Stimulated activated CD4-positive, alpha-beta T cell treated with anti-CD3 and anti-CD28 coated beads, Interleukin-15, amount 100 ng/mL, for 48 hours (primary cell): Measurements from ENCODE around the gene TGM5.
"Not testable (repeated sequence)": the region's sequence is repeated elsewhere in the genome, so short reads cannot be mapped to it uniquely, and the experiment has no call there.

ENCODE experiments used
- DNase-seq, 2 donors: peaks; one replicate each; pipeline ENCODE4 v3.0.0-alpha.2; 2020; ENCODE audit warnings: low read depth in 2 of 2

The TGM5 gene

GRCh38 chr15:43215961-43216360 lies 50.8 kb downstream of the TGM5 start:
- no peak for DNase-seq

GRCh38 chr15:43214592-43215295 lies 52.0 kb downstream of the TGM5 start:
- DNase-seq, result no peak

DNA sequence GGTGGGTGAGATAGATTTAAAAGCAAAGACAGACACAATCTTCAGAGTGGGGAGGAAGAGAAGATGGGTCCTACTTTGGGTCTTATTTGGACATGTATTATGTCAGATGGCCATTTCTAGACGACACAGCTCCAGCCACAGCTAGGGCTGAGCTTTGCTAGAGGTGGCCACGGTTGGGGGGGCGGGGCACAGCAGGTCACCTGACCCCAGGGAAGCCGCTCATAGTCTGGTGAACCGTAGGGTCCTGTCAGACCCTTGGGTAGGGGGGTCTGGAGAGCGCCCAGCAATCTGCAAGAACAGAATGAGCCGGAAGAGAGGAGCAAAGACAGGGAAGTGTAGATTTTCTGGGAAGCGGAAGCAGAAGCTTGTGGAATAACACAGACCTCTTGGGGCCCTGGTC lies 52.6 kb downstream of the TGM5 start:
- DNase-seq, result no peak

DNA sequence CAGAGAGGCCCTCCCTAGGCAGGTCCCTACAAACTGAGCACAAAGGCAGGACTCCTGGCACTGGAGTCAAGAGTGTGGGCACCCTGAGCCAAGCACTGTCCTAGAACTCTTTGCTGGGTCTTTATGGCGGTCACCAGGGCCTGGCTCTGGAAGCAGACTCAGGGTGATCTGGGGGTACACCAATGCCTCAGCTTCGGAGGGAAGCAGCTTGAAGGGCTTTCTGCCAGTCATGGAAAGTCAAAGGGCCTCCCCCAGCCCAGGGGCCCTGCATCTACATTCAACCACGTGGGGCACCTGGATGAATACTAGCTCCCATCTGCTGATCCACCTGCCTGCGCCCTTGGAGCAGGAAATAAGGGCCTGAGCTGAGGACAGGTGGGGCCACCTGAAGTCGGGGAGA lies 53.3 kb downstream of the TGM5 start:
- no peak for DNase-seq

- DNase-seq, result no peak
These were observed 53.8 kb downstream of the TGM5 start for GRCh38 chr15:43212951-43213350.

GRCh38 chr15:43212299-43212698 lies 54.4 kb downstream of the TGM5 start:
- DNase-seq, result no peak

DNA sequence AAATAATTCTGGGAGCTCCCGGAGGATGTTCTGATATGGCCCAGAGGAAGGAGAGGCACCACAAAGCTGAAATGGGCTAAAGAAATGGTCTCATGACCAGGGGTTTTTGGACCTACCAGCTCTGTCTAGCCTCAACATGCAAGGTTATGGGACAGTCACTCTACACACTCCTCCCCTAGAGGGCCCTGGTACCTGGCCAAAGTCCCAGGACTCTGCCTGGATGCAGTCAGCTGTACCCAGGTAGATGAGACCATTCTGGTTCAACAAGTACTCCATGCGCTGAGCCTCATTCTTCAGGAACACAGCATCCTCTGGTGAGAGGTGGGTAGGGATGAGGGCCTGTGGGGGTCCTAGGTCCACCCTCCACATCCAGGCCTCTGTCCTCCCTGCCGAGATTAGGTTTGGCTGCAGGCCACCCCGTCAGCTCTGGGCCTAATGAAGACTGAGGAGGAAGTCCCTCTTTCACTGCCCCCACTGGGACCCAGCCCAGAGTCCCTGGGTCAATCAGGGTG lies 55.4 kb downstream of the TGM5 start:
- DNase-seq, result no peak

DNA sequence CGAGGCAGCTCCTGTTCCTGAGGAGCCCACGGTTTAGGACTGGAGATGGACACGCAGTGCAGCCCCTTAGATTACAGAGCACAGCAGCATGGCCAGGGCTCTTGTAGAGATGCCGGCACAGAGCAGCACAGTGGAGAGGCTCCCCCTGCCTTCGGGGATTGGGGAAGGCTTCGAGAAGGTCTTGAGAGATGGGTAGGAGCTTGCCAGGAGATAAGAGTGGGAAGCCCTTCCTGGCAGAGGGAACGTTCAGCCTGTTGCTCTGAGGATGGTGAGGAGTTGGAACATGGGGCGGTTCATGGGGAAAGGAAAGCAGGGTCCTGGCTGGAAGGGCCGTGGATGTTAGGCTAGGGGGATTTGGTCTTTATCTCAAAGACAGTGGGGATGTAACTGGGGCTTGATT lies 55.9 kb downstream of the TGM5 start:
- no peak for DNase-seq

GRCh38 chr15:43210172-43210745 lies 56.5 kb downstream of the TGM5 start:
- no peak for DNase-seq

DNA sequence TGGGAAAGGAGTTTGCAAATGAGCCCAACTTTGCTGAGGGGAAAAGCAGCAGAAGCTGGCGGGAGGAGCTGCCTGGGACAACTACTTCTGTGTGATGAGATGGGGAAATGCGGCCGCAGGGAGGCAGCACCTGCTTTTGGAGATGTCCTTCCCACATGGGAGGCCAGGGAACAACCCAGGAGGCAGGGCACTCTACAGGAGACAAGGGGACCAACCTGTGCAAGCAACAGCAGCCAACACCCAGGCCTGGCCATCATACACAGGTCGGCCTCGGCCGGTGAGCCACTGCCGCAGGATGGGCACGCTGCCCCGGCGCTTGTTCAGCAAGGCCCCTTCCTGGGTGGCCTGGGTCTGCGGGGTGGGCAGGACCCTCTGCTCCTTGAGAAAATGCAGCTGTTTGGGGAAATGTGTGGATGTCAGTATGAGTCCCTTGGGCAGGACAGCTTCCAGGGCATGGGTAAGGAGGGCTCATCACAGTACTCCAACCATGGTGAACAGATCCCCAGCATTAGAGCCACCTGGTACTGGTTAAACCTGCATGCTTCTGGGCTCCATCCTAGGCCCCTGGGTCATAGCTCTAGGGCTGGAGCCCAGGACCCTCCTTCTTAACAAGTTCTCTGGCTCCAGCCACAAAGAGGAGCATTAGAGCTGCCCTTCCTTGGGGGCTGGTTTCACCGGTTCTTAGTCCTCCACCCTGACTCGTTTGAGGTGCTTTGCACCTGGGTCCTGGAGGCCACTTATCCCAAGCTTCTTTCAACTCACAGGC lies 57.5 kb downstream of the TGM5 start:
- no peak for DNase-seq

- no peak for DNase-seq
These were observed 58.4 kb downstream of the TGM5 start for GRCh38 chr15:43208052-43209002.

GRCh38 chr15:43207024-43207423 lies 59.7 kb downstream of the TGM5 start:
- DNase-seq, result no peak

- no peak for DNase-seq
These were observed 60.7 kb downstream of the TGM5 start for GRCh38 chr15:43206054-43206453.

DNA sequence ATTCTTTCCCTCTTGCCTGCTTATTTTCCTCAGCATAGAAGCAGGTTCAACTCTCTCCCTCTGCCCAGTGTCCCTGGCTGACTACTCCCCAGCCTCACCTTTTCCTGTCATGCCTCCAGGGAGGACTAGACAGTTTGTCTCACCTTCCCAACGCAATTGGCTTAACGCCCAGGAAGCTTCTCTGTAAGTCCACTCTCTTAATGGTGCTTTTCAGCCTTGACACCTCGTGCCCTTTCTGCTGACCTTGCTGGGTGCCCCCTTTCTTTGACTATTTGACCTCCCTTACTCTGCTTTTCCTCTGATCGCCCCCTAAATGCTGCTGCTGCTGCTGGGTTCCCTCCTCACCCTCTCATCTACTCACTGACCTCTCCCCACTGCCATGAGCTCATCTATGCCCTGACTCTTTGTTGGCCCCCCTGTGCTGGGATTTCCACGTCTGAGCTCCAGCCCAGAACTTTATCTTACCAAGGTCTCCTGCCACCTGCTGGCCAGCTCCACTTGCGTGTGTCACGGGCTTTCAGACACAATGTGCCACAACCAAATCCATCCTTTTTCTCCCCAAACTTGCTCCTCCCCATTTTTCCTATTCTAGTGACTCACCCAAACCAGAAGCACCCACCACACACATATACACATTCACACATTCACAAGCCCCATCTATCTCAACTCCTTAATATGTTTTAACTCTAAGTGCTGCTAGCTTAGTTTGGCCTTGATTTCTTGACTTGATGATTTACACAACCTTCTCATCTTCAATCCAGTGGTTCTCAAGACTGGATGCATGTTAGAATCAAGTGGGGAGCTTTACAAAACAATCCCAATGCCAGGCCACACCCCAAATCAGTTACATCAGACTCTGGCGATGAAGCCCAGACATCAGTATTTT lies 62.5 kb downstream of the TGM5 start:
- DNase-seq, result peak; percentile 12 to 43

GRCh38 chr15:43199945-43200488 lies 66.7 kb downstream of the TGM5 start:
- no peak for DNase-seq

DNA sequence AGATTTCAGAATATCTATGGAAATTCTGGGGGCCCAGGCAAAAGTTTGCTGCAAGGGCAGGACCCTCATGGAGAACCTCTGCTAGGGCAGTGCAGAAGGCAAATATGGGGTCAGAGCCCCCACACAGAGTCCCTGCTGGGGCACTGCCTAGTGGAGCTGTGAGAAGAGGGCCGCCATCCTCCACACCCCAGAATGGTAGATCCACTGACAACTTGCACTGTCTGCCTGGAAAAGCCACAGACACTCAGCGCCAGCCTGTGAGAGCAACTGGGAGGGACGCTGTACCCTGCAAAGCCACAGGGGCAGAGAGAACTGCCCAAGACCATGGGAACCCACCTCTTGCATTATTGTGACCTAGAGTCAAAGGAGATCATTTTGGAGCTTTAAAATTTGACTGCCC lies 67.7 kb downstream of the TGM5 start:
- no peak for DNase-seq

- not testable (repeated sequence) for DNase-seq
These were observed 68.2 kb downstream of the TGM5 start for GRCh38 chr15:43198556-43198955.

DNA sequence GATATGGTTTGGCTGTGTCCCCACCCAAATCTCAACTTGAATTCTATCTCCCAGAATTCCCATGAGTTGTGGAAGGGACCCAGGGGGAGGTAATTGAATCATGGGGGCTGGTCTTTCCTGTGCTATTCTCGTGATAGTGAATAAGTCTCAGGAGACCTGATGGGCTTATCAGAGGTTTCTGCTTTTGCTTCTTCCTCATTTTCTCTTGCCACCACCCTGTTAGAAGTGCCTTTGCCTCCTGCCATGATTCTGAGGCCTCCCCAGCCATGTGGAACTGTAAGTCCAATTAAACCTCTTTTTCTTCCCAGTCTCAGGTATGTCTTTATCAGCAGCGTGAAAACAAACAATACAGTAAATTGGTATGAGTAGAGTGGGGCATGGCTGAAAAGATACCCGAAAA lies 69.0 kb downstream of the TGM5 start:
- DNase-seq, result not testable (repeated sequence)

GRCh38 chr15:43196760-43197548 lies 69.8 kb downstream of the TGM5 start:
- no peak for DNase-seq

DNA sequence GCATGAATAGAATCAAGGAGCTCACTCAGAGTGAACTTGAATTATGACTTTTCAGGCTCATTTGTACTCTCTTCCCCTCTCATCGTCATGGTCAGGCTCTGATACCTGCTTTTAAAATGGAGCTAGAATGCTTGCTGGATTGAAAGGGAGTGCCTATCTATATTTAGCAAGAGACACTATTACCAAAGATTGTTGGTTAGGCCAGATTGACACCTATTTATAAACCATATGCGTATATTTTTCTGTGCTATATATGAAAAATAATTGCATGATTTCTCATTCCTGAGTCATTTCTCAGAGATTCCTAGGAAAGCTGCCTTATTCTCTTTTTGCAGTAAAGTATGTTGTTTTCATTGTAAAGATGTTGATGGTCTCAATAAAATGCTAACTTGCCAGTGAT lies 71.9 kb downstream of the TGM5 start:
- no peak for DNase-seq
